Adrenal gland (tissue), 12 donors: ENCODE data around the gene CCDC149. TPM values are rescaled to one million over a fixed set of nuclear protein-coding genes. Genes with fewer than 3 reads are reported as not detected.

Source experiments
- DNase-seq, 7 donors: peaks; one replicate each; pipeline ENCODE4 v3.0.0-alpha.2; 2019 to 2020
- H3K27ac ChIP-seq, 5 donors: fragments of 200-600 bp; sonication (generic) in 4 of 5; 1 replicate in 3 of 5; 2 replicates in 2 of 5; pipeline versions ENCODE4 v1.5.1 to v1.8.0; 2016 to 2020; ENCODE audit warnings: mild to moderate bottlenecking in 1 of 5
- H3K27me3 ChIP-seq: fragments of 200-600 bp; 2 replicates; pipeline ENCODE4 v1.8.0; 2021
- H3K36me3 ChIP-seq, 2 donors: fragments of 200-600 bp; replicated peaks in 1 of 2; 1 replicate in 1 of 2; 2 replicates in 1 of 2; pipeline versions ENCODE4 v1.5.1 to v1.8.0; 2018 to 2022
- H3K4me1 ChIP-seq, 2 donors: fragments of 200-600 bp; replicated peaks in 1 of 2; 1 replicate in 1 of 2; 2 replicates in 1 of 2; pipeline versions ENCODE4 v1.5.1 to v1.8.0; 2018 to 2021
- H3K4me3 ChIP-seq, 4 donors: fragments of 200-600 bp; sonication (generic) in 3 of 4; one replicate each; pipeline ENCODE4 v1.5.1; 2016 to 2018
- H3K9me3 ChIP-seq, 3 donors: fragments of 200-600 bp; sonication (generic) in 1 of 3; replicated peaks in 1 of 3; 1 replicate in 2 of 3; 2 replicates in 1 of 3; pipeline versions ENCODE4 v1.5.1 to v1.8.0; 2016 to 2021
- CTCF ChIP-seq, 6 experiments: fragments of 450-650 bp in 4 of 6; fragments of 200-600 bp in 2 of 6; sonication (generic) in 1 of 6; IDR thresholded peaks; 1 replicate in 5 of 6; 2 replicates in 1 of 6; pipeline versions ENCODE4 v1.5.1 to v1.8.0; 2016 to 2021; ENCODE audit warnings: antibody characterized with exemption in 6 of 6, mild to moderate bottlenecking in 2 of 6, moderate library complexity in 1 of 6
- POLR2A ChIP-seq, 2 donors: fragments of 450-650 bp; IDR thresholded peaks; one replicate each; pipeline ENCODE4 v1.6.1; 2017; ENCODE audit warnings: antibody characterized with exemption in 2 of 2, mild to moderate bottlenecking in 2 of 2, moderate library complexity in 1 of 2
- WGBS, 4 donors: extraction: QIAGEN DNeasy Blood & Tissue Kit in 2 of 4; methylation state at CpG; one replicate each; pipeline versions ENCODE4 v1.1.5 to v1.1.7; 2013 to 2017; 5-methylcytosine and 5-hydroxymethylcytosine counted together
- intact Hi-C, 2 donors: fragments of 100-400 bp; cut with DNase I; formaldehyde crosslinking; loops; one replicate each; pipeline versions ENCODE4 v1.14.1 to v1.15.0; 2022 to 2023
- polyA plus RNA-seq, 3 donors: library from polyadenylated mRNA; stranded (reverse); fragments of 200-250 nt in 2 of 3; fragments of 350-450 nt in 1 of 3; fragmentation: Illumina TruSeq in 1 of 3; extraction: RNeasy Lipid Tissue Mini Kit (QIAGEN cat#74804) in 1 of 3; gene quantifications; one replicate each; pipeline ENCODE4 v1.2.3, GENCODE V29; 2013 to 2014
- total RNA-seq, 9 donors: library from RNA; depleted of rRNA in 4 of 9; stranded (reverse); fragments of >200 nt in 4 of 9; fragments of 120-200 nt in 1 of 9; fragmentation: NEBNext Ultra II Directional in 1 of 9; extraction: Animal tissue kit (Norgen Biotek cat#: 25700) in 1 of 9; gene quantifications; one replicate each; pipeline versions ENCODE4 v1.1.0 to v1.2.4, GENCODE V29; 2013 to 2023
- donor health status: healthy with polysubstance abuse.
- donor health status: Bipolar disorder and iron deficiency.
- donor health status: DM: yes; HTN: yes; CAD: no.
- donor health status: DM: no; HTN: no; CAD: no.
- donor health status: DM: no; HTN: no; CAD: no.
- donor health status: DM: yes; HTN: yes; CAD: no.

CCDC149 gene
- total and polyA plus RNA-seq, 12 donors = 3.6 to 13.0 (median 8.4) TPM

- no peak overlapping the region for H3K4me3 ChIP-seq
- intact Hi-C loops = no loop called here
- H3K4me1 ChIP-seq = peaks cover 0 to 5% of the 10 kb centered on the region in 2 donors
- TF ChIP-seq CTCF (IDR thresholded peaks at IDR 0.05) = no peak
- no peak for TF ChIP-seq POLR2A (IDR thresholded peaks at IDR 0.05)
- peaks cover 5% of the 10 kb centered on the region for H3K27me3 ChIP-seq
- WGBS, 4 donors = 77 to 94% (median 79%) methylated on average over 5 of the region's 5 CpGs
- H3K27ac ChIP-seq = no peak overlapping the region
- DNase-seq = no peak
- H3K36me3 ChIP-seq = no peaks in the 10 kb centered on the region
- H3K9me3 ChIP-seq = no peaks in the 10 kb centered on the region
These were observed 107.8 kb downstream of the CCDC149 start for GRCh38 chr4:24805067-24805466.

GRCh38 chr4:24802648-24803047 lies 110.2 kb downstream of the CCDC149 start:
- no peaks in the 10 kb centered on the region for H3K9me3 ChIP-seq
- H3K27ac ChIP-seq = no peak overlapping the region
- intact Hi-C loops = no loop called here
- H3K27me3 ChIP-seq = peaks cover 20% of the 10 kb centered on the region
- H3K4me3 ChIP-seq = no peak overlapping the region
- H3K4me1 ChIP-seq = peaks cover 0 to 11% of the 10 kb centered on the region in 2 donors
- DNase-seq = no peak
- no peaks in the 10 kb centered on the region for H3K36me3 ChIP-seq
- 65 to 81% (median 78%) methylated on average over 6 of the region's 6 CpGs for WGBS, 4 donors
- TF ChIP-seq CTCF (IDR thresholded peaks at IDR 0.05) (no peak), POLR2A (IDR thresholded peaks at IDR 0.05) (no peak)

GRCh38 chr4:24801136-24801855 lies 111.5 kb downstream of the CCDC149 start:
- intact Hi-C loops = no loop called here
- Histone ChIP-seq H3K36me3 (no peaks in the 10 kb centered on the region), H3K4me1 (peaks cover 0 to 11% of the 10 kb centered on the region in 2 donors), H3K9me3 (no peaks in the 10 kb centered on the region), H3K27ac (no peak overlapping the region), H3K27me3 (peaks cover 20% of the 10 kb centered on the region), H3K4me3 (peak overlapping the region in 1 of 4 donors; percentile 47)
- WGBS, 4 donors = 72 to 78% (median 73%) methylated on average over 10 of the region's 10 CpGs
- TF ChIP-seq CTCF (IDR thresholded peaks at IDR 0.05) = no peak
- no peak for TF ChIP-seq POLR2A (IDR thresholded peaks at IDR 0.05)
- no peak for DNase-seq

- DNase-seq = no peak
- Histone ChIP-seq H3K9me3 (no peaks in the 10 kb centered on the region), H3K4me1 (peaks cover 0 to 14% of the 10 kb centered on the region in 2 donors), H3K27me3 (peaks cover 20% of the 10 kb centered on the region), H3K4me3 (peak overlapping the region in 1 of 4 donors; percentile 47), H3K27ac (no peak overlapping the region), H3K36me3 (no peaks in the 10 kb centered on the region)
- no peak for TF ChIP-seq POLR2A (IDR thresholded peaks at IDR 0.05)
- no peak for TF ChIP-seq CTCF (IDR thresholded peaks at IDR 0.05)
- 12 to 24% (median 16%) methylated on average over 17 to 25 of the region's 25 CpGs for WGBS, 4 donors
- intact Hi-C loops = no loop called here
These were observed 112.4 kb downstream of the CCDC149 start for GRCh38 chr4:24800325-24800895.
